H54 (cell line): Measurements from ENCODE around the gene ALKBH8.
A peak's percentile ranks its signal among the peaks of the same experiment; 100 is the strongest.

Experiments
- DNase-seq: peaks from one replicate; pipeline ENCODE4 v3.0.0; 2011; ENCODE audit warnings: low spot score, mixed read lengths; ENCODE audit not compliant: insufficient read length
- FAIRE-seq: peaks from 3 replicates; lab custom pipeline; 2011; peaks lifted over from hg19 to GRCh38; lab: Jason Lieb, UNC
- POLR2A ChIP-seq: IDR thresholded peaks from 2 replicates; pipeline ENCODE4 v1.6.1; 2011; ENCODE audit warnings: low read depth, mild to moderate bottlenecking, low read length

ALKBH8 gene

DNA sequence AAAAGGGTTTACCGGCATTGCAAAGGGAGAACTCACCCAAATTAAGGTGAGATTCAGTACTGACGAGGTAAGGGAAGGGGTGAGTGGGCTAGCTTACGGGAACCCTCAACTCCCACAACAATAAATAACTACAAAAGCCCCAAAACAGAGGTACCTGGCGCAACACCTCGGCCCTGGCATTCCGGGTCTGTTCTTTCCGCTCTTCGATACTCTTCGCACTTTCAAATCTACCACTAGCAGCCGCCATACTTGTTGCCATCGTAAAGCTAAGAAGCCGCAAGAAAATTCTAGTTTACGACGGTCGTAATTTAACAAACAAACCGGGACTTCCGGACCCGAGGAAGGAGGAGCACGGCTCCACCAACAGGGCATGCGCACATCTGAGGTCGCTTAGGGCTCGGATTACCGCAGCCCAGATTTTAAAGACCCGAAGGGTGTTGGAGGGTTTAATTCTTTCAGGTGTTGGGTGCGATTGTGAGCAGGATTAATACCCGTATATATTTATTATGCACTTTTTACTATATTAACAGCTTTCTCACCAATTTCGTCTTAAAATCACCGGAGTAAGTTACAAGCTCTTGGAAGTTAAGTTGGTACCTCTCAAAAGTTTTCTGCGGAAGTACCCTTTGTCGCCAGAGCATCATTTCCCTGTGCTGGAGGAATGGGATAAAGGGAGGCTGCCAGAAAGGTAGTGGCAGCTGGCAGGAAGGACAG, 107.8 kb downstream of the ALKBH8 start, which contains the start of gene CWF19L2:
Gene CWF19L2 (minus strand): TSS at position 268 of the 714 bp plus-strand sequence. CDS start 9 bp downstream, at position 259.
- FAIRE-seq (peak; percentile 81), DNase-seq (peak; percentile 30)
- TF ChIP-seq POLR2A, result no peak

DNA sequence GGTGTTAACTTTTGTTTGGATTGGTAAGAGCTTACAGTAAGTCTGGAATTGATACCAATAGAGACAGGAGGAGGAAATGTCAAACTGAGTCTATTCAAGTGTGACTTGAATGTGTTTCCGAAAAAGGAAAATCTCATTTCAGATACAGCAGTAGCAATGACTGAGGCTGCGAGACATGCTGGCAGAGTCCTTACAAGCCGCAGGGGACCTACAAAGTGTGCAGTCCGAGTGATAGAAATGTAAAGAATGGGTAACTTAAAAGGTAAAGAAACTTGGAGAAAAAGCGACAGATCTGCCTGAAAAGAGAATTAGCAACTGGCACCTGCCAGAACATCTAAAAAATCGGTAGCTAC, 108.4 kb downstream of the ALKBH8 start:
- no peak for FAIRE-seq
- TF ChIP-seq POLR2A, result no peak
- DNase-seq, result no peak

DNA sequence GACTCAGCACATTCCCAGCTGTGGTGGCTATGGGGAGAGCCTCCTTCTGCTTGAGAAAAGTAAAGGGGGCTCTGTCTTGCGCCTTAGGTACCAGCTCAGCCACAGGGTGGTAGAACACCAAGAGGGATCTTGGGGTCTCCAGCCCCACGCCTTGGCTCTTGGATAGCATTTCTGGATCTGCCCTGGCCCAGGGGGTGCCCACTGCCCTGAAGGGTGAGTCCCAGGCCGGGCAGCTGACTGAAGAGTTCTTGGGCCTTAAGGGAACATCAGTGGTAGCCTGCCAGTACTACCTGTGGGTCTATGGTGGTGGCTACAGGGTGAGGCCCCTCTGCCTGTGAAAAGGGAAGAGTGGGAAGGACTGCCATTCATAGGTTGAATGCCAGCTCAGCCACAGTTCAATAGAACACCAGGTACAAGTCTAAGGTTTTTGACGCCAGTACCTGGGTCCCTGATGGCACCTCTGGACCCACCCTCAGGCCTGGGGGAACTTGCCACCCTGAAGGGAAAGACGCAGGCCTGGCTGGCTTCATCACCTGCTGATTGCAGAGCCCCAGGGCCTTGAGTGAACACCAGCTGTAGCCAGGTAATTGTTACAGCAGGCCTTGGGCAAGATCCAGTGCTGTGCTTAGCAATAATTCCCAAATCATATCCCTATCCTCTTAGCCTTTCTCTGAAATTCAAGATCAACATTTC, 111.8 kb downstream of the ALKBH8 start:
- no peak for FAIRE-seq
- DNase-seq, result no peak
- TF ChIP-seq POLR2A, result no peak
